Neural progenitor cell (in vitro differentiated cells): Measurements from ENCODE around the gene ASB4. TPM values are rescaled to one million over a fixed set of nuclear protein-coding genes. Genes with fewer than 3 reads are reported as not detected.

ENCODE experiments used
- DNase-seq: peaks from one replicate; pipeline ENCODE4 v3.0.0-alpha.2; 2016; ENCODE audit warnings: low spot score
- H2AFZ ChIP-seq: fragments of 200-600 bp; sonication (generic); replicated peaks from 2 replicates; pipeline ENCODE4 v1.6.1; 2016; ENCODE audit warnings: antibody characterized with exemption
- H3F3A ChIP-seq: fragments of 200-600 bp; sonication (generic); 2 replicates; pipeline ENCODE4 v1.6.1; 2016; ENCODE audit warnings: antibody characterized with exemption, low read depth
- H3K27ac ChIP-seq: fragments of 200-600 bp; sonication (generic); 2 replicates; pipeline ENCODE4 v1.5.1; 2016; ENCODE audit warnings: mild to moderate bottlenecking
- H3K27me3 ChIP-seq: fragments of 200-600 bp; sonication (generic); 2 replicates; pipeline ENCODE4 v1.6.1; 2016; ENCODE audit warnings: mild to moderate bottlenecking, moderate library complexity
- H3K36me3 ChIP-seq: fragments of 200-600 bp; sonication (generic); 2 replicates; pipeline ENCODE4 v1.5.1; 2016
- H3K4me1 ChIP-seq: fragments of 200-600 bp; sonication (generic); 2 replicates; pipeline ENCODE4 v1.6.1; 2016; ENCODE audit warnings: mixed run types
- H3K4me2 ChIP-seq: fragments of 200-600 bp; sonication (generic); 2 replicates; pipeline ENCODE4 v1.6.1; 2016
- H3K4me3 ChIP-seq: fragments of 200-600 bp; sonication (generic); 2 replicates; pipeline ENCODE4 v1.5.1; 2016
- H3K79me2 ChIP-seq: fragments of 200-600 bp; sonication (generic); 2 replicates; pipeline ENCODE4 v1.6.1; 2016; ENCODE audit warnings: low read depth
- H3K9ac ChIP-seq: fragments of 200-600 bp; sonication (generic); 2 replicates; pipeline ENCODE4 v1.6.1; 2016
- H3K9me3 ChIP-seq: fragments of 200-600 bp; sonication (generic); 2 replicates; pipeline ENCODE4 v1.5.1; 2016; ENCODE audit warnings: low read depth
- H4K20me1 ChIP-seq: fragments of 200-600 bp; sonication (generic); 2 replicates; pipeline ENCODE4 v1.6.1; 2016; ENCODE audit warnings: low read depth
- H3K27ac Mint-ChIP-seq: 3 replicates; pipeline ENCODE4 v1.8.0; 2021; ENCODE audit warnings: mixed read lengths
- H3K27me3 Mint-ChIP-seq: 2 replicates; pipeline ENCODE4 v1.8.0; 2022; ENCODE audit warnings: low read depth, mild to moderate bottlenecking, inconsistent platforms, moderate library complexity, mixed read lengths; ENCODE audit not compliant: insufficient read depth
- H3K36me3 Mint-ChIP-seq: 3 replicates; pipeline ENCODE4 v1.8.0; 2021; ENCODE audit warnings: mixed read lengths
- H3K4me1 Mint-ChIP-seq: 3 replicates; pipeline ENCODE4 v1.8.0; 2021; ENCODE audit warnings: mixed read lengths
- H3K4me3 Mint-ChIP-seq: 3 replicates; pipeline ENCODE4 v1.8.0; 2021; ENCODE audit warnings: mild to moderate bottlenecking, moderate library complexity, mixed read lengths
- H3K9me3 Mint-ChIP-seq: 3 replicates; pipeline ENCODE4 v1.8.0; 2020; ENCODE audit warnings: mixed read lengths
- CTCF ChIP-seq: fragments of 200-600 bp; sonication (generic); IDR thresholded peaks from 2 replicates; pipeline ENCODE4 v1.5.1; 2017; ENCODE audit warnings: antibody characterized with exemption, mild to moderate bottlenecking
- EZH2 ChIP-seq: fragments of 200-600 bp; sonication (generic); IDR thresholded peaks from 2 replicates; pipeline ENCODE4 v1.6.1; 2017; ENCODE audit warnings: antibody characterized with exemption, mild to moderate bottlenecking, moderate library complexity
- EZH2phosphoT487 ChIP-seq: fragments of 200-600 bp; sonication (generic); IDR thresholded peaks from 2 replicates; pipeline ENCODE4 v1.6.1; 2017; ENCODE audit warnings: antibody characterized with exemption
- total RNA-seq: library from RNA; depleted of rRNA; stranded (reverse); fragments of >200 nt; gene quantifications from 2 replicates; pipeline ENCODE4 v1.2.3, GENCODE V29; 2015; ENCODE audit warnings: low replicate concordance

The ASB4 gene
- total RNA-seq, 1 donor from 2014 or later = not detected

- H3K9me3 ChIP-seq = no peaks in the 10 kb centered on the region
- H3K4me2 ChIP-seq = peak overlapping the region; percentile 52
- peak; percentile 31 for DNase-seq
- no peak overlapping the region for H3K4me3 ChIP-seq
- no peak overlapping the region for H2AFZ ChIP-seq
- no peaks in the 10 kb centered on the region for H3K27me3 ChIP-seq
- H4K20me1 ChIP-seq = no peaks in the 10 kb centered on the region
- H3K4me1 Mint-ChIP-seq = peaks cover 81% of the 10 kb centered on the region
- peak overlapping the region; percentile 97 for H3K27ac Mint-ChIP-seq
- TF ChIP-seq CTCF = no peak
- TF ChIP-seq EZH2 = no peak
- no peak for TF ChIP-seq EZH2phosphoT487
- peaks cover 58% of the 10 kb centered on the region for H3K4me1 ChIP-seq
- H3K9ac ChIP-seq = no peak overlapping the region
- peaks cover 7% of the 10 kb centered on the region for H3K36me3 Mint-ChIP-seq
- H3K4me3 Mint-ChIP-seq = peak overlapping the region; percentile 76
- H3K79me2 ChIP-seq = no peaks in the 10 kb centered on the region
- peak overlapping the region; percentile 69 for H3K27ac ChIP-seq
- peaks cover 5% of the 10 kb centered on the region for H3K9me3 Mint-ChIP-seq
- H3K27me3 Mint-ChIP-seq = no peaks in the 10 kb centered on the region
- peaks cover 46% of the 10 kb centered on the region for H3F3A ChIP-seq
- no peaks in the 10 kb centered on the region for H3K36me3 ChIP-seq
These were observed 14.7 kb upstream of the ASB4 start for GRCh38 chr7:95471071-95471470.

- Histone ChIP-seq H3K79me2 (no peaks in the 10 kb centered on the region), H3K4me2 (peak overlapping the region; percentile 68), H3K9me3 (no peaks in the 10 kb centered on the region), H3K4me3 (peak overlapping the region; percentile 21), H3K9ac (no peak overlapping the region), H2AFZ (peak overlapping the region; percentile 40), H3K36me3 (no peaks in the 10 kb centered on the region), H4K20me1 (no peaks in the 10 kb centered on the region), H3K4me1 (peaks cover 66% of the 10 kb centered on the region), H3F3A (peaks cover 46% of the 10 kb centered on the region), H3K27me3 (no peaks in the 10 kb centered on the region), H3K27ac (peak overlapping the region; percentile 92)
- peaks cover 92% of the 10 kb centered on the region for H3K4me1 Mint-ChIP-seq
- H3K27me3 Mint-ChIP-seq = no peaks in the 10 kb centered on the region
- H3K9me3 Mint-ChIP-seq = no peaks in the 10 kb centered on the region
- TF ChIP-seq CTCF (no peak), EZH2 (no peak), EZH2phosphoT487 (no peak)
- DNase-seq = peak; percentile 19
- peak overlapping the region; percentile 97 for H3K27ac Mint-ChIP-seq
- no peaks in the 10 kb centered on the region for H3K36me3 Mint-ChIP-seq
- peak overlapping the region; percentile 76 for H3K4me3 Mint-ChIP-seq
These were observed 13.1 kb upstream of the ASB4 start for GRCh38 chr7:95472581-95473161.

- TF ChIP-seq EZH2 (no peak), CTCF (no peak), EZH2phosphoT487 (no peak)
- H3K4me3 Mint-ChIP-seq = peak overlapping the region; percentile 76
- H3K4me3 ChIP-seq = peak overlapping the region; percentile 21
- H3K27me3 ChIP-seq = no peaks in the 10 kb centered on the region
- H3K36me3 Mint-ChIP-seq = no peaks in the 10 kb centered on the region
- H3K4me1 ChIP-seq = peaks cover 66% of the 10 kb centered on the region
- H3K27ac Mint-ChIP-seq = peak overlapping the region; percentile 97
- no peaks in the 10 kb centered on the region for H3K36me3 ChIP-seq
- H3K4me2 ChIP-seq = peak overlapping the region; percentile 68
- no peaks in the 10 kb centered on the region for H3K79me2 ChIP-seq
- no peak overlapping the region for H3K9ac ChIP-seq
- DNase-seq = peak; percentile 81
- no peaks in the 10 kb centered on the region for H4K20me1 ChIP-seq
- H2AFZ ChIP-seq = no peak overlapping the region
- peaks cover 46% of the 10 kb centered on the region for H3F3A ChIP-seq
- H3K9me3 ChIP-seq = no peaks in the 10 kb centered on the region
- H3K4me1 Mint-ChIP-seq = peaks cover 92% of the 10 kb centered on the region
- peak overlapping the region; percentile 92 for H3K27ac ChIP-seq
- no peaks in the 10 kb centered on the region for H3K27me3 Mint-ChIP-seq
- H3K9me3 Mint-ChIP-seq = no peaks in the 10 kb centered on the region
These were observed 12.3 kb upstream of the ASB4 start for GRCh38 chr7:95473276-95473985.
